NCI-H146 treated with DMSO at 0.1 percent for 48 hours (cell line): ENCODE measurements around the gene ATP9B.

ENCODE experiments used
- DNase-seq: peaks from one replicate; lab custom pipeline; 2025; ENCODE audit not compliant: unreplicated experiment; lab: John Stamatoyannopoulos, UW

ATP9B gene

GRCh38 chr18:79378536-79379250, 309.5 kb downstream of the ATP9B start:
- DNase-seq, result no peak

DNA sequence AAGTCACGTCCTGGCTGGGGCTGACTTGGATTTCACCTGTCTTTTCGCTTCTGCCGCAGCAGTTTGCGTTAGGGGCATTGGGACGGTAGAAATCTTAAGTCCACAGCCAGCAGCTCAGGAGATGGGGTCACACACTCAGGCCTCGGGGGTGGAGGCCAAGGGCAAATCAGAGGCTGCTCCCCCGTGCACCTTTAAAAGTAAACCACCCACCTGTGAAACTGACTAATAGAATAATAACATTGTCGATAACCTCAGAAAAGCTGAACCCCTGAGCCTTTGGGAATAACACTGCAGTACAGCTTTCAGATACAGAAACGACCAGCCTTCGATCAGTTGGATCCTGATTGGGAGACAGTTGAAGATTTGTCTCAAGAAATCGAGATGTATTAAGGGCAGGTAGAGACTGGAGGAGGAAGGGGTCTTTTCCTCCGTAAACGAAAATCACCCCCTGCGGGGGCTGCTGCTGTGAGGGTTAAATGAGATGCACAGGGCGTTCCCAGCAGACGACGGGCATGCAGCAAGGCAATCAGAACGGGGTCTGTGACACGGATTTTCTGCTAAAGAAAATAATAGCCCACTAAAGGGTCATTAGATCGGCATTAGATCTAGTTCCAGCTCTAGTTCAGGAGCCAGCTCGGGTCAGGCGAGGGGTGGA, 310.2 kb downstream of the ATP9B start:
- no peak for DNase-seq

DNA sequence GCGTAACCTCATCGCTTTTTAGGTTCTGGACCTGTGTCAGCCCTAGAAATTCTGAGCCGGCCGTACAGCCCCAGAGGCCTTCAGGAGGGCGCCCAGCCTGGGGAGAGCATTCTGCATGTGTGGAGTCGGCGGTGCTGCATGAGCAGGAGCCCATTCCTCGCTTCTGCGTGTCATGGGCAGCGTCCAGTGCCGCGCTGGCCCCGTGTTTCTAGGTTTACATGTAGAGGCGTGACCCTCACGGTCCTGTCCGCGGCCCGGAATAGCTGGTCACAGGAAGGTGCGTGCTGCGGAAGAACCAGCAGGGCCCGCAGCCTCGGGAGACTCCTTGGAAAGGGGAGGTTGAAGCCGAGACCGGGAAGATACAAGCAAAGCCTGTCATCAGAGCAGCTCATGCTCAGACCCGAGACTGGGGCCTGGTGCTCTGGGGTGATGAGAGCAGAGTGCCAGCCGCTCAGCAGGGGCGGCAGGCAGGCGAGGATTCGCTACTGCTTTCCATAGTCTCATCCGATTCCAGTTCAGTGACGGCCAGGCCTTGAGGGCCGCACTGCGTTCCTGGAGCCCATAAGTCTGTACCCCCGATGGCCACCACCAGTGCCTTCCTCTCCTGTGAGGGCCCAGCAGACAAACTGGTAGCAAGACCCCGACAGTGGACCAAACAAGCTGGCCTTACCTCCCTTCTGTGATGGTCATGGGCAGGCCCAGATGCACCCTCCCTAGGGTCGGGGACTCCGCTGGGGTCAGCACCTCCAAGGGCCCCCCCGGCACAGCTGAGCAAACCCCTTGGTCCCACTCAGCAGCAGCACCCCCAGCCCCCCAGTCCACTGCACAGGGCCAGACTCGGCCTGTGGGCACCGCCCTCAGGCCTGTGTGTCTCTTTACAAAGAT, 311.0 kb downstream of the ATP9B start:
- no peak for DNase-seq

DNA sequence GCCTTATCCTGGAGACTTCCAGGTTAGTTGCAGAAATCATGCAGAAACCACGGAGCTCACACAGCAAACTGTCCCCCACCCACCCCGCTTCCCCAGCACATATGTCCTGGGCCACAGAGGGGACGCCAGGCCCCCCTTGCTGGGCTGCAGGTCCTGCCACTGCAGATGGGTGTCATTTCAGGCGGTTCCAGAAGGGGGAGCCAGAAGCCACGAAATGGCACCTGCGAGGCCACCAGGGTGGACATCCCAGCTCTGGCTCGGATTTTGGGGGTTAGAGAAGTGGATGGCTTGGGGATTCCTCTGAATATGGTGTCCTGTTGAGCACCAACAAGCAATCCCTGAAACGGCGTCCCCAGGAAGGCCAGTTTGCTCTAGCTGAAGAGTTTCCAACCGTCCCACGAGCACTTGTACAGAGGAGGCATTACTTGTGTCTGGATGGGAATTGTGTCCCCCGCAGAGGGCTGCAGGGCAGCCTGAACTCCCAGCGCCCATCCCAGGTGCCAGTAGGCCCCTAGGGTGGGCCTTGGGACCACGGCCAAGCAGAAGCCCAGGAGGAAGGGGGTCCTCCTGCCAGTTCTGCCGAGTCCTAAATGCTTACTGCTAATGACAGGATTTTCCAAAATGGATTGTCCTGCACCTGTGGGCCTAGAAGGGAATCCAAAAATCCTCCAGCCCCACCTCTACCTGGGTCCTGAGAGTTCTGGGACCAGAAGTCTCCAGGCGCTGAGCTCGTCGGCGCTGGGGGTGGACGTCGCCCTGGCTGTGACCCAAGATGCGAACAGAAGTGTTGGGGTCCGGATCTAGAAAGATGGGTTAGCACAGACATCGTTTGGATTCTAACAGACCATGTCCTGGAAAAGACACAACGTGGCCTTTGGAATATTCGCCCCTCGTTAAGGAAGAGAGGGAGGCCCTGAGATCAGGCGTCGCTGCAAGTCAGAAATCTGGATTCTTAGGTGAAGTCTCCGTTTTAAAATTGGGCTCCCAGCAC, 311.9 kb downstream of the ATP9B start:
- DNase-seq, result peak; percentile 30

DNA sequence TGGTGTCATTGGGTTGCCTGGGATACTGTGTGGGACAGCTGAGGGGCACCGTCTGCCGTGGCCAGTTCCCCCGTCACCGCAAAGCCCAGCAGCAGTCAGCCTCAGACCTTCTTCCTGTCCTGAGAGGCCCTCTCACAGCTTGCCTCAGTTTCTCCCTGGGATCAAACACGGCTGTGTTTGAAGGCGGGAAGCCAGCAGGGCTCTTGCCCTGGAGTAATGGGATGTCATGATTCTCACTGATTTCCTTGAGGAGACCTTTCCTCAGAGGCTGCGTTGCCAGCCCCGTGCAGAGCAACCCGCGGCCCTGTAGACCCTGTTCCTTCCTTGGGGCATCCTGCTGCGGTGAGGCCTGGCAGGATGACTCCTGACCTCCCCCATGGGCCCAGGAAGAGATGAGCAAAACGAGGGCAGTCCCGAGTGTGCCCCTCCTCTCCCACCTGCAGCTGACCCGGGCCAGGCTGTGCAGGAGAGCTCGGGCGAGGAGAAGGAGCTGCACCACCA, 312.7 kb downstream of the ATP9B start:
- no peak for DNase-seq

DNA sequence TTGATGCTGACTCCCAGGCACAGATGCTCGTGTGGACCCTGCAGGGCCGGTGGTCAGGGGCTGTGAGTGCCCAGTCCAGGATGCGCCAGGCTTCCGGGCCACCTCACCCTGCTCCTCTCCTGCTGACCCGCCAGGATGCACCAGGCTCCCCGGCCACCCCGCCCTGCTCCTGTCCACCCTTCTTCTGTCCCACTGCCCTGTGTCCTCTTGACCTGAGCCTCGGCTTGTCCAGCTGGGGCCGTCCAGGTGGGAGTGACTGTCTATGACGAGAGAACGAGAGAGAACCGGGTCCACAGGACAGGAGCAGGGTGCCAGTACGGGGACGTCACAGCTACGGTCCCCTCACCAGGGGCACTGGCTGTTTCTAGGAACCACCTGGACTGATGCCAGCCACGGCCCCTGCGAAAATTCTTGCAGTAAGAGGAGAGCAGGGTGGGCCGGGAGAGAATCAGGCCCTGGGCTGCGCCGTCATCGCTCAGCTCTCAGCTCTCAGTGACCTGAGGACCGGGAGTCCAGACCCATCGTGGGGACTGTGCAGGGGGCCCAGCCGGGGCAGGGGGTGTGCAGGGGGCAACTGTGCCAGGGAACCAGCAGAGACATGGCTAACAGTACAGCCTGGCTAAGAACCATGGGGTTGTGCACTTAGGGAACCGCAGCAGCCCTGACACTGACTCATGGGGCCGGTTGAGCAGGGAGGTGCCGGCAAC, 313.6 kb downstream of the ATP9B start:
- no peak for DNase-seq

DNA sequence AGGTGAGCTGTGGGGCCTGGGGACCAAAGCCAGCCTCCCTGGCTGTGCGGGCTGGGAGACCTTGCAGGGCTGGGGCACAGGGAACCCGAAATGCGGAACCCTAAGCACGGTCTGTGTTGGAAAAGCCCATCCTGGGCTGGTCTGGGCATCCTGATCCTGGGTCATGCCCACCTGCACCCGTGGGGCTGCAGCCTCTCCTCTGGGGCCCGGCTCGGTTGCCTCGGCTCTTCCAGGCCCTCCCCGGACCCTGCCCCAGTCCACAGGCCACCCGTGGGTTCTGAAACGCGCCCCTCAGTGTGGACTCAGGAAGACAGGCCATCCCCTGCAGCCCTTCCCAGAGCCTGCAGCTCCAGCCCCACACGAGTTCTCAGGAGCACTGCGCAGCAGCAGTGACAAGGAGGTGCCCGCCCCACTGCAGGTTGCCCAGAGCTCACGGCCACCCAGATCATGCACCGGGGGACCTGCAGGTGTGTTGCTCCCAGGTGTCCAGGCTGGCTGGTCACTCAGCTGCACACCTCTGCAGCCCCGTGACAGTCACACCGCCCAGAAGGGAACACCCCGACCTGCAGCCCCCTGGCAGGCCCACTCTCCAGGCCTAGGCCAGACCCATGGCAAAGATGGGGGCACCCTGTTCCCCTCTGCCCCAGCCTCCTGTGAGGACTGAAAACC, 314.3 kb downstream of the ATP9B start:
- DNase-seq, result no peak

DNA sequence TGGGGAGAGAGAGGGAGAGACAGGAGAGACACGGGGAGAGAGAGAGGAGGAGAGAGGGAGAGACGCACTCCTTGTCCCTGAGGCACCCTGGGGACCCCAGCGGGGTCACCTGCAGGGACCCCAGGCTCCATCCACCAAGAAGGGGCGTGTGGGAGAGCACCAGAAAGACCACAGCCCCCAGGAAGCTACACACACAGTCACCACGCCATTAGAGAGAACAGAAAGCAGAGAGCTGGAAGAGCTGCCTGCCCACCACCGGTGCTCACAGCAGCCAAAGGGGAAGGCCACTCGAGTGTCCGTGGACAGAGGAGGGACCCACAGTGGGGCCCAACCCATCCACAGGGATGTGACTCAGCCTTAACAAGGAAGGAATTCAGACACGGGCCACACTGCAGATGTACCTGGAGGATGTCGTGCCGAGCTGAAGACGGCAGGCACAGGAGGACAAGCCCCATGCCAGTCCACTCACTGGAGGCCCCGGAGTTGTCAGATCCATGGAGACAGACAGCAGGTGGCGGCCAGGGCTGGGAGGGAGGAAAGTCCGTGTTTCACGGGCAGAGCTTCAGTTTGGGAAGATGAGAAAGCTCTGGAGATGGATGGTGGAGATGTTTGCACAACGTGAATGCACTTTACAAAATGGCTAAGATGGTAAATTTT, 315.1 kb downstream of the ATP9B start:
- DNase-seq, result peak; percentile 42

- DNase-seq, result no peak
Measured at GRCh38 chr18:79384834-79385233, 315.6 kb downstream of the ATP9B start.

DNA sequence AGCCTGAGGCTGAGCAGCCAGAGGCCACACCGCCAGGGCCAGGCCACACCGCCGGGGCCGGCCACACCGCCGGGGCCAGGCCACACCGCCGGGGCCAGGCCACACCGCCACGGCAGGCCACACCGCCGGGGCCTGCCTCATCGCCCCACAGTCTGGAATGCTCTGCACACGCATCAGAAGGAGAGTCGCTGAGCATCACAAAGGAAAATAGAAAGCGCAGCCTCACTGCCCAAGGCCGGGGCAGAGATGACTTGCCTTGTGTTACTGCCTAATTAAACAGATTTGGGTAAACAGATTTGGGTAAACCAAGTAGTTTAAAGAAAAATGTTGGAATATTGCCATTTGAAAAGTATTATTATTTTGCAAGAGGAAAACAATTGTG, 316.1 kb downstream of the ATP9B start:
- DNase-seq, result no peak

DNA sequence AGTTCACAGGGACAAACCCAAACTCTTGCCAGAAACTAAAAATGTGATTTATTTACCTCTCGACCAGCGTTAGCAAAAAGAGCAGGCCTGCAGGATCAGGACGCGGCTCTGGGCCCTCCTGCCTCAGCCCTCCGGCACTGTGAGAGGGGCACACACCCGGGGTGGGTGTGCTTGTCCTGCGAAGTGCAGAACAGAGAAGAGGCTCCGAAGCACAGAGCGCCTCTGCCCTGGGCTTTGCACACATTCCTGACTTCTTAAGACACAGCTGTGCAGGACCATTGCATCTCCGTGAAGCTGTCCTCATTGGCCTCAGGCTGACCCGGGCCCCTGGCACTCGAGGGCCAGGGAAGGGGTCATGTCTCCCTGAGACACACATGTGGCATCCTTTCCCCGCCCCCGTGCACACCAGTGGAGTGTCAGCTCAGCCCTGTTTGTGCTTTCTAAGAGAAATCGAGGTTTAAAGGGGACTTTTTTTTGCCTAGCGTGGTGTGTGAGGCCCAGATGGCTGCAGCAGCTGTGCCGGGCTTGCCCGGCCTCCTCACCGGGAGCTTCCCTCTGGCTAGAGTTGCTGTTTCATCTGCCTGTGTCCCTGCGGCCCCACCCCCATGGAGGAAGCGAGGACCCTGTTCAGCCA, 316.6 kb downstream of the ATP9B start:
- no peak for DNase-seq

- DNase-seq, result no peak
Measured at GRCh38 chr18:79386547-79386946, 317.4 kb downstream of the ATP9B start.

- no peak for DNase-seq
Measured at GRCh38 chr18:79387214-79387613, 318.0 kb downstream of the ATP9B start.

DNA sequence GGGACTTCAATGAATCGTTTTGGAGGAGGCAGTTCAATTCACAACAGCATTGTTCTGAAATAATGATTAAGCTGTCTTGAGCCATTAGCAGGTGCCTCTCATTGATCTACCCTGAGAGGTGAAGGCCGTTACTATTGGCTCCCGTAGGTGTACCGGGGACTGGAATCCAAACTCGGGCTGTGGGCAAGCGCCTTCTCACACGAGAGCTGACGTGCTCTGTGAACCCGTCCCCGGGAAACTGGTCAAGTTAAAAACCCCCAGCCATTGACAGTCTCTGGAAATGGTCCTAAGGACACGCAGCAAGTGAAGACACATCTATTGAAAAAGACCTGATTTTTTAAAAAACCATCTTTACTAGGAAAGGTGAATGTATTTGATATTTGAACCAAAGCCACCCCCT, 318.4 kb downstream of the ATP9B start:
- DNase-seq, result no peak

GRCh38 chr18:79388043-79388442, 318.8 kb downstream of the ATP9B start:
- no peak for DNase-seq

DNA sequence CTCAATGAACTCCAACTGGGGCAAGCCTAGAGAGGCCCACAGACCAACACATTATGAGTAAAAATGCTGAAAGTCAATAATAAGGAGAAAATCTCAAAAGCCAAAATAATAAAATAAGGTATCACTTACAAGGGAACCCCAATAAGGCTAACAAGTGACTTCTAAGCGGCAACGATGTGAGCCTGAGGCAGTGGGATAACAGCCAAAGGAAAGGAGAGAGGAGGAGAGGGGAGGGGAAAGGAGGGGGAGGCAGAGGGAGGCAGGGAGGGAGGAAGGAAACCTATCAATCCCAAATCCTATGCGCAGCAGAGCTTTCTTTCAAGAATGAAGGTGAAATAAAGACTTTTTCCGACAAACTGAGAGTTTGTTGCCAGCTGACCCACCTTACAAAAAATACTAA, 320.5 kb downstream of the ATP9B start:
- DNase-seq, result no peak

GRCh38 chr18:79392226-79392625, 323.0 kb downstream of the ATP9B start:
- no peak for DNase-seq

DNA sequence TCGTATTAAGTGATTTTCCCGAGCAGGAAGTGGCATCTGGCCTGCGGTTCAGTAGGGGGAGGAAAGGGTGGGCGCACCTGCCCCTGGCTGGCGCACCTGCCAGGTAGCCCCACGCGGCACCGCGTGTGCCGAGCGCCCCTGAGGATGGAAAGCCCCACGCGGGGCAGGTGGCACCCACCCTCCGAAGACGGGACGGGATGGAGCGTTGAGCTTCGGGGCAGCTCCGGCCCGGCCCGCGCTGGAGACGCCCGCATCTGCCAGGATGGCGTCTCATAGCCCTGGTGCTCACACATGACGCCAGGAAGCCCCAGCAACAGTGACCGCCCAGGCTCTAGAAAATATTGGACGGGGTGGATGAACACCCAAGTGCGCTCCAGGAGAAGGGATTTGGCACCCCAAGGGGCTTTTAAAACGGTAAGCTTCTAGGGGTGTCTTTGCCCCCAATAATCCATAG, 324.0 kb downstream of the ATP9B start:
- peak; percentile 46 for DNase-seq
